NCI-H345 treated with DMSO at 0.1 percent for 48 hours (cell line): ENCODE measurements around the gene CHRM3.
"Not testable (repeated sequence)": the region's sequence is repeated elsewhere in the genome, so short reads cannot be mapped to it uniquely, and the experiment has no call there.

Experiments used
- DNase-seq: peaks from one replicate; lab custom pipeline; 2025; ENCODE audit not compliant: unreplicated experiment; lab: John Stamatoyannopoulos, UW

Gene CHRM3

GRCh38 chr1:239386453-239387303, at the start of gene CHRM3:
CHRM3 (plus strand) TSS chr1:239386568; CDS start chr1:239907452, 520,884 bp downstream.
- no peak for DNase-seq

GRCh38 chr1:239337799-239338430, 48.5 kb upstream of the CHRM3 start:
- no peak for DNase-seq

GRCh38 chr1:239347776-239348175, 38.6 kb upstream of the CHRM3 start:
- DNase-seq = no peak

DNA sequence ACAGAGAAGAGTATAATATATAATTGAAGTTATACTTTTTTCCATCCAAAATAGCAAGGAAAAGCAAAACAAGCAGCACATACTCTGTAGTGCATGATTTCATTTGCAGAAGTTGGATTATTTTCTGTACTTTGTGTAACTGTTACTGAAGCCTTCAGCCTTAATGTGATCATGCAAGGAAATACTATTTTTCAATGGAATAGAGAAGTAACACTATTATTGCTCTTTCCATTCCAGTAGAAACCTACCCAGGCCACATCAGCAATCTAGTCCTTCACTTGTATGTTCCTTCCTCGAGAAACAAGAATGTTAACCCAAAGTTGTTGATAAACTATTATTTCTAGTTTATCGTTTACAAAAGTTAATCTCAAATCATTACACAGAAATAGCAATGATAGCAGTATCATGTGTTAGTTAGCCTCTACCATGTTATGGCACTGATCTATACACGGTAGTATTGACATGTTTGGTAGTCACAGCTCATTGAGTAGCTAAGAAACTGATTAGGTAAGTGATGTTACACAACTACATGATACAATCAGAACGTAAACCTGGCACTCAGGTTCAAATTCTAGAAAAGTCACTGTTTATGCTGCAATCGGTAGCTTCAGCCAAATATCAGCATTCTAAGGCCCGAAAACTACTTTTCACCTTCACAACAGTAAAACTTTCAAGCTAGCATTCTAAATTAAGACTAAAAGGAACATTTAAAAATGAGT, 37.6 kb upstream of the CHRM3 start:
- no peak for DNase-seq

- no peak for DNase-seq
Observed at GRCh38 chr1:239349699-239350098, 36.7 kb upstream of the CHRM3 start.

DNA sequence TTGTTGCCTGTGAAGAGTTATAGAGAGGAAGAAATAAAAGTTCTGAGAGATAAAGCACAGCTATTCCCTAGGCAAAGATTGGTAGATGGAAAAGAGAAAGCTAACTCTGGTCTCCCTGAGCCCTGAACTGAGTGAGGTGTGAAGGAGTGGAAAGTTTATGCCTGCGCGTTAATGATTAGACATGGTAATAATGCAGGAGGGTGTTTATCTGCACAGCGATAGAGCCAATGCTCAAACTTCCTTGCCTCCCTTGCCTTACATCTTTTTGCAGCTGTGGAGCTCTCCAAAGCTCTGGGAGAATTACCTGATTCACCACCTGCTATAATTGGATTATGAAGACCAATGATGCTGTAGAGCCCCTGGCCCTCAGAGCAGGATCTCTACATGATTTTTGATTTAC, 32.8 kb upstream of the CHRM3 start:
- DNase-seq = no peak

DNA sequence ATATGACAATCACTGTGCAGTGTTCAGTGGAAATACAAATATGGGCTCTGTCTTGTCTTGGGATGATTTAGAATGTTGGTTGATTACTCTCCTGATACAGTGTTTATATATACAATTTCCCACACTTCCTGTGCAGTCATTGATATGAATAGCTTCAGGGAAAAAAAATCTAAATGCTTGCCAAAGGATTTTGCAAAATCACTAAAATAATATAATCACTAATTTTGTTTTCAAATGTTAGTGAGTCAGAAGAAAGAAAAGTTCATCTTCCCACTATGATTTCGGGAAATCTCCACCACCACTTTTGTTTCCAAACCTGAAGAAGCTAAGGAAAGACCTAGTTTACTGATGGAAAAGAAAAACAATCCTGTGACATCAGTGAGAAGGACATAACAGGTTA, 32.1 kb upstream of the CHRM3 start:
- no peak for DNase-seq

DNA sequence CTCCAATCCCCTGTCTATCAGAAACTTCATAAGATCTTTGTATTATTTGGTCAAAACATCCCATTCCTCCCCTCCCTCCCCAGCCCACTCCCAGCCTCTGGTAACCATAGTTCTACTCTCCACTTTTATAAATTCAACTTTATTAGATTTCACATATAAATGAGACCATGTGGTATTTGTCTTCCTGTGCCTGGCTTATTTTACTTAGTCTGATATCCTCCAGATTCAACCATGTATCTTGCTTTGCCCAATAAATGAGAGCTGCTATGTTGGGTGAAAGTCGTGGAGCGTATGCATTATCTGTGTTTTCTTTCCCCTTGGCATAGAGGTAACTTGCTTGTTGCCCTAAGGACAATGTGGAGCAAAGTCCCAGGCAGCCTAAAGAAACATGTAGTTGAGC, 28.5 kb upstream of the CHRM3 start:
- DNase-seq = no peak

- no peak for DNase-seq
Observed at GRCh38 chr1:239361403-239361802, 25.0 kb upstream of the CHRM3 start.

DNA sequence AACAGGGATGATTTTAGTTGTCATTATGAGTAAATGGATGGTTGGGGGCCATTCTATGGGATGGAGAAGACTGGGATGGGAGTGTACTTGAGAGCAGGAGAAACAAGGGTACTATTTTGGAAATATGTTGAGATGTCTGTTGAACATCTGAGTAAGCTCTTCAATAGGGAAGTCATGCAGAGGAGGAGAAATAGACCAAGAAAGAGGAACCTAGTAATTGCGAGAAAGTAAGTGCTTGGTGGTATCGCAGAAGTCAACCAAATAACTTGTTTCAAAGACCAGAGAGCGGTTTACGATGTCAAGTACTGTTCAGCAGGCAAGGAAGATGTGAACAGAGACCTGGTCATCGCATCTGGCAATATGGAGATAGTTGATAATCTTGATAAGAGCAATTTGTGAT, 22.4 kb upstream of the CHRM3 start:
- DNase-seq = no peak

DNA sequence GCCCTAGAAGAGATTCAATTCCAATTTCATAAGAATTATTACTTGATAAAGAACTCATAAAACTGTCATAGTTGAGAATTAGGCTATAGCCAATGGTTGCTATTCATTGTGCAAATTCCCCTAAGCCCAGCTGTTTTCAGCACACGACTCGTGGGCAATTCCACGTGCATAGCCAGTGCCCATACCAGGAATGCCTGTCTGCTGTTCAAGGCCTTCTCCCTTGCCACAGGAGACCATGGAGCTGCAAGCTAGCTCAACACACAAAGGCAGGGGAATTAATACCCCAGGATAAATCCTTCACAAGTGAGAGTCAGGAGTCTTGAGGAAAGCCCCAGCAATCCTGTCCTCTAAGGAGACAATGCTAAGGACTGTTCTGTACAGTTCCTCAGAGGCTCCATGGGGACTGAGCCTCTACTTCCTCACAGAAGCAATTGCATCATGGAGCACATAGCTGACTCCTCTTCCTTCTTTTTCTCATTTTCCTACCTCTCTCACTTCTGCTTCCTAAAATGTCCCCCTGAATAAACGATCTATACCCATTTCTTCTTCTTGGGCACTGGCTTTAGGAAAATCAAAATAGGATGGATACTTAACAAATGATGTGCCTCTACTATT, 19.1 kb upstream of the CHRM3 start:
- no peak for DNase-seq

- no peak for DNase-seq
Observed at GRCh38 chr1:239368436-239369109, 17.8 kb upstream of the CHRM3 start.

DNA sequence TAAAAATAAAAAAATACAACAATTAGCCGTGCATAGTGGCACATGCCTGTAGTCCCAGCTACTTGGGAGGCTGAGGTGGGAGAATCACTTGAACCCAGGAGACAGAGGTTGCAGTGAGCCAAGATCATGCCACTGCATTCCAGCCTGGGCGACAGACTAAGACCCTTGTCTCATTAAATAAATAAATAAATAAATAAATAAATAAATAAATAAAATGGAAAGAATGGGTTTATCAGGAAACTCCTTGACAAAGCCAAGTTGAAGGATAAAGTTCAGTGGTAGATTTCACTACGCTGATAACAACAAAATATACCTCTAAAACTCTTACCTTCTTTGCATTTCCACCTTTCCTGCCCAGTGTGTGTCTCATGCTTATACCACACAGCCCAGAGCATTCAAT, 15.5 kb upstream of the CHRM3 start:
- not testable (repeated sequence) for DNase-seq

GRCh38 chr1:239382666-239383065, 3.7 kb upstream of the CHRM3 start:
- DNase-seq = no peak

DNA sequence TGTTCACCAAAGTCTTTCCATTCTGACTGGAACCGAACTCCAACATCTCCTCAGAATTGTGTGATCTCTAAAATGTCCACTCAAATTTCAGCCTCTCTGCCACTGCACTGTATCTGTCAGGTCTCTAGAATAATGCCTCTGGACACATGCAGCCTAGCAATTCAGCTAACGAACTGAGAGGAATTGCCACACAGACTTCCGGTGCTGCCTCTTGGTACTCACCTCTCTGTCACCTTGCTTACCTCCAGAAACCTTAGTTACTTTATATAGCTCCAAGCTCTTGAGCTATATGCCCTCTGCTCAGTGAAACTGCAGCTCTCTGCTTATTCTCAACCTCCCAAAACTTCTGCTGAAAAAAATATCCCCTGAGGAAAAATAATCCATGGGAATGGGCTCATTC, 2.7 kb upstream of the CHRM3 start:
- DNase-seq = no peak

DNA sequence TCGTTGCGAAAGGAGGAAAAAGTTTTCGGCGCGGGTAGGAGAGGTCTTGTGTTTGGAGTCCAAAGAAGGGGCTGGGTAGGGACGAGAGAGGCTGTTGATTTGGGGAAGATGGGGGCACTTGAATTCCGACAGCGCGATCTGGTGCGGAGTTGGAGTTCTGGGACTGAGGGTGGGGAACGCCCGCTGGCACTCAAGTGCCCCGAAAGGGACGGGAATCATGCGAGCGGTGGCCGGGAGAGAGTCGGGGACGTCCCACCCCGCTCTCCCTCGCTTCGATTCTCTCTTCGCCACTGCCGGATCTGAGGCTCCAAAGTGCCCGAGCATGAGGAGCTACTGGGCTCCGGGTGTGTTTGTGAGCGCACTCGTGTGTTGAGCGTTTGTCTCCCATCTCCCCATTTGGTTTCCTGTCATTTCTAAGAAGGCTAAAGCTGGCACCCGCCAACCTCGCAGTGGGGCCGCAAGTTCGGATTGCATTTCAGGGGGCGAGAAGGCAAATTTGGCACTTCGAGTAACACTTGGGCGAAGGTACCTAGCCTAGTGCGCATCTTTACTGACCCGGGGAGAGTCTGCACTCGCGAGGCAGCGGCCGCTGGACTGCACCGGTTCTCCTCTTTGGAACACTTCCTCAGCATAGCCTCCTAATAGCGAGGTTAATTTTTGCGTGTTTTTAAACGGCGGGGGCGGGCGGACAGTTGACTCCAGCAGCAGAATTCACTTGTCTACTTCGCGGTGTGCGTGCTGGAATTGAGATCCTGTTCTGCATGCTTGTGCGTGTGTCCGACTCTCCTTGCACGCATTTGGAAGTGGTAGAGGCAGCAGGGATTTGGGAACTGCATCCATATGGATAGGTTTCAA, 1.2 kb downstream of the CHRM3 start:
- DNase-seq = no peak

GRCh38 chr1:239388159-239388485, 1.8 kb downstream of the CHRM3 start:
- no peak for DNase-seq

DNA sequence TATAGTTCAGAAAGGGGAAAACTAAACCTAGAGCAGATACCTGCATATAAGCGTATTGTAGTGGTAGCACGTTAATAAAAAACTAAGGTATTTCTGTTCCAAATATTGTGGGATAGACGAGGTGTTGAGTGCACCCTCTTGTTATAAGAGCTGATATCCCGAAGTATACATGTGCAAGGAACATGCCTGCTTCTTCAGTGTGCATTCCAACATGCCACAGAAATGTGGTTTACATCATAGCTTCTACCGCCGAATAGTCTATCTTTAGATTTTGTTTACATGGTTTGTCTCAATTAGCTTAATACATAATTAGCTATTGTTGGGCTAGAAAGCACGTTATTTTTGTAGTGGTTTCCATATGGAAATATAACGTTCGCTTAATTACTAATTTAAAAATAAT, 2.2 kb downstream of the CHRM3 start:
- no peak for DNase-seq

DNA sequence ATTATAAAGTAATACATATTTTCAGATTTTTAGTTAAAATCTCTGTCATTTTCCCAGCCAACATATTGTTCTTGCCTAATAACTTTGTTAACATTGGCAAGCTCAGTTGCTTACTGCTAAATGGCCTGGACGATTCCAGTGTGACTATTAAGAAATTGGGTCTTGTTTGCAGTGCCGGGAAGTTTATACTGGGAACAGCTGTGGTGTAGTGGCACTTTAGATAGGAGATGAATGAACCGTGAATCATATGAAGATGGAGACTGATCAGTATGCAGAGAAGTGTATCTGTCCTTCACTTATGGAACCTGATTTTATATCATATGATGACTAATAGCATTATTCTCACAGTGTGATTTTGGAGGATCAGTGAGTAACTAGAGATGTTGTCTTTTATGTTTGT, 3.3 kb downstream of the CHRM3 start:
- no peak for DNase-seq

DNA sequence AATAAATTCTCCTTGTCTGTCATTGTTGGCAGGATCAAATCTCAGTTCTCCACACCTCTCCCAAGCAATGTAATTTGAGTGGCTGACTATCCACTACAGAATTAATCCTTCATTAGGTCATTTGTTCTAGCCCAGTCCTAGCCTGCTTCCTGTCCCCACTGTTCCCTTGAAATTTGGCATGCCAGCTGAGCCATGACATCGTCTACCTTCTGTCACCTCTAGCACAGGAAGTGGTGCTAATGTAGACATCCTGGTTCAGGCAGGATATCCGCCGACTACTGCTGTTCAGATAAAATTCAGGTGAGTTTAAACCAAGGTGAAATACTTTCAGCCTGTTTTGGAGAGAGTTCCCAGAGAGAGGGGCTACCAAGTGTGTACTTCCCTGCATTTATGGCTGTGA, 5.9 kb downstream of the CHRM3 start:
- no peak for DNase-seq
